Measurements from ENCODE around the gene PDGFC. TPM values are rescaled to one million over a fixed set of nuclear protein-coding genes. Genes with fewer than 3 reads are reported as not detected.

The PDGFC gene
- total and polyA plus RNA-seq, 2 of the 13 experiments (the other 11 are each of a cell fraction or from before 2014, with no cell fraction given): 4.6 to 9.1 TPM

- peaks cover 37% of the 10 kb centered on the region for H3K4me1 ChIP-seq (ENCODE audit: insufficient read depth, low read length)
- no peak overlapping the region for H2AFZ ChIP-seq (ENCODE audit: low read length)
- no peaks in the 10 kb centered on the region for H3K27me3 ChIP-seq (ENCODE audit: control insufficient read depth in 1 of 2, insufficient read depth in 2 of 2, low read length in 2 of 2)
- H3K4me2 ChIP-seq (ENCODE audit: low read depth, low read length): no peak overlapping the region
- H3K9ac ChIP-seq (ENCODE audit: insufficient read depth, low read depth, low read length): no peak overlapping the region
- ChIA-PET CTCF (ENCODE audit: low intra/inter-chr PET ratio, low total read pairs) (no interaction called here), POLR2A (no interaction called here)
- H3K36me3 ChIP-seq (replicated peaks in 1 of 2; ENCODE audit: control insufficient read depth in 1 of 2, insufficient read depth in 2 of 2, low read length in 2 of 2): no peaks in the 10 kb centered on the region; a peak in 1 of 5 replicates
- 72% methylated on average over 1 of the region's 1 CpG for WGBS (ENCODE audit: low lambda C conversion rate)
- no peaks in the 10 kb centered on the region for H4K20me1 ChIP-seq (ENCODE audit: insufficient read depth, low read length)
- DNase-seq (ENCODE audit: low spot score): no peak
- H3K4me3 ChIP-seq (replicated peaks in 1 of 3; ENCODE audit: insufficient read depth in 1 of 3, low read depth in 2 of 3, low read length in 3 of 3): no peak overlapping the region
- no peak for ATAC-seq
- no peak overlapping the region for H3K27ac ChIP-seq (ENCODE audit: extremely low read length, insufficient read depth, low read length)
- TF ChIP-seq ZNF800 (CRISPR knock-in tag; IDR thresholded peaks at IDR 0.05) (no peak), ZNF274 (CRISPR knock-in tag; IDR thresholded peaks at IDR 0.05) (no peak), BATF2 (CRISPR knock-in tag; IDR thresholded peaks at IDR 0.05) (no peak), HOXA7 (CRISPR knock-in tag; IDR thresholded peaks at IDR 0.05) (no peak), ZKSCAN8 (CRISPR knock-in tag; IDR thresholded peaks at IDR 0.05; ENCODE audit: borderline replicate concordance) (no peak), HMG20B (CRISPR knock-in tag; conservative IDR thresholded peaks at IDR 0.05) (no peak), ZNF530 (CRISPR knock-in tag; IDR thresholded peaks at IDR 0.05; ENCODE audit: low read depth) (no peak), ZBTB20 (CRISPR knock-in tag; IDR thresholded peaks at IDR 0.05; ENCODE audit: borderline replicate concordance, low read depth) (no peak)
- no peak for FAIRE-seq
- in situ Hi-C loops (cut with HindIII; ENCODE audit: extremely low pct_ligation_motif_present, low pct_unique_long_range_greater_than_20kb) (no loop called here), intact Hi-C loops (cut with micrococcal nuclease; ENCODE audit: unreplicated experiment) (no loop called here)
- no peaks in the 10 kb centered on the region for H3K9me3 ChIP-seq (ENCODE audit: low read length)
- no TSS peak for BruUV-seq (replicated peaks)
- no peaks in the 10 kb centered on the region for H3K79me2 ChIP-seq (ENCODE audit: insufficient read depth, low read length)
Observed at GRCh38 chr4:156775813-156776212, 195.8 kb downstream of the PDGFC start.

All from HepG2 (cell line).